NCI-H524 (cell line): ENCODE data around the gene TEKT5.
"Not testable (repeated sequence)": the region's sequence is repeated elsewhere in the genome, so short reads cannot be mapped to it uniquely, and the experiment has no call there.

Source experiments
- DNase-seq, 2 experiments: peaks; one replicate each; lab custom pipeline; 2025; lab: John Stamatoyannopoulos, UW

TEKT5 gene

DNA sequence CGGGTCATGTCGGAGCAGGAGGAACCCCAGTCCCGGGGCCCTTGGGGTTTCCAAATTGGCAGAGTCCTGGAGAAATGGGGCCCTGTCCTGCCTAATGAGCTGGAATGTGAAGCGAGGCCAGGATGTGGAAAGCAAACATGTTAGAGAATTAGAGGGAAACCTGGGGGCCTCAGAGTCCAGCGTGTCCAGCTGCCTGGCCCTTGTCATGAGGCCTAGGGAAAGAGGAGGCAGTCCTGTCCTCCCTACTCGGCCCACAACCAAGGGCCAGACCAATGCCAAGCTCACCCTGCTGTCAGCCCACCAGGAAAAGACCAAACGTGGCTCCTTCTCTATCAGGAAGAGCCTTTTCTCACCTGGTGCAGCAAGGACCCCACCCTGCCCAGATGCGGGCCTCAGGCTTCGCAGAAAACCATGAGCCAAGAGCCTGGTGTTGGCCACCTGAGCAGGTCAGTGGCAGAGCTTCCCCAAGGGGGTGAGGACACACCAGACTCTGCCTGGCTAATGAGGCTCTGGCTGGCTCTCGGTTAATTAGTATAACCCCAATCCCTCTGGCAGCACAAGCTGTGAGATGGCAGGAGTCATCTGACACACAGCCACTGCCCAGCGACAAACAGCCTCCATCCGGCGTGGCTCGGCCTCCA, 10.1 kb downstream of the TEKT5 start:
- DNase-seq: no peak

DNA sequence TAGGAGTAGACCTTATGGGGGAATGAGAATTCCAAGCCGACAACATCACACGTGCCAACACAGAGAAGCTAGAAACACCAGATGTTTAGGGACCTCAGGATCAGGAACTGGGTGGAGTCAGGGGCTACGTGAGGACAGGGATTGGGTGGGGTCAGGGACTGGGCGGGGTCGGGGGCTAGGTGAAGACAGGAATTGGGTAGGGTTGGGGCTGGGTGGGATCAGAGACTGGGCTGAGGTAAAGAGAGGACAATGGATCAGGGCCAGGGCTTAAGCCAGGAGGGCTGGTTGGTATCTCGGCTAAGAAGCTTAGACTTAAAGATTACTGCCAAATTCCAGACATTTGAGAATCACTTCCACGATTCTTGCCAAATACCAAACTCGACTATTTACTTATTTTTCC, 11.6 kb downstream of the TEKT5 start:
- peak; percentile 22 to 32 for DNase-seq

DNA sequence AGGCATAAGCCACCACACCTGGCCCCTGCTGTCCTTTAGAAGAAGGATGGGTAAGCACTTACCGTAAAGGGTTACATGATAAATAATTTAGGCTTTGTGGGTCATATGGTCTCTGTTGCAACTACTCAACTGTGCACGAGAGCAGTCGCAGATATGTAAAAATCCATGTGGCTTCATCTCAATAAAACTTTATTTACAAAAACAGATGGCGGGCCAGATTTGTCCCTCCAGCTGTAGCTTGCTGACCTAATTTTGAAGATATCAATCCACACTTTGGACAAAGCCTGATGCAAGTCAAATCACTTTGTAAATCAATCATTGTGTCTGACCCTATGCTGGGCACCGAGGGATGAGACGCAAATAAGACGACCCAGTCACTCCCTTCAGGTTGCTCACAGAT, 12.1 kb downstream of the TEKT5 start:
- DNase-seq: peak in 1 of 2 experiments; percentile 10

DNA sequence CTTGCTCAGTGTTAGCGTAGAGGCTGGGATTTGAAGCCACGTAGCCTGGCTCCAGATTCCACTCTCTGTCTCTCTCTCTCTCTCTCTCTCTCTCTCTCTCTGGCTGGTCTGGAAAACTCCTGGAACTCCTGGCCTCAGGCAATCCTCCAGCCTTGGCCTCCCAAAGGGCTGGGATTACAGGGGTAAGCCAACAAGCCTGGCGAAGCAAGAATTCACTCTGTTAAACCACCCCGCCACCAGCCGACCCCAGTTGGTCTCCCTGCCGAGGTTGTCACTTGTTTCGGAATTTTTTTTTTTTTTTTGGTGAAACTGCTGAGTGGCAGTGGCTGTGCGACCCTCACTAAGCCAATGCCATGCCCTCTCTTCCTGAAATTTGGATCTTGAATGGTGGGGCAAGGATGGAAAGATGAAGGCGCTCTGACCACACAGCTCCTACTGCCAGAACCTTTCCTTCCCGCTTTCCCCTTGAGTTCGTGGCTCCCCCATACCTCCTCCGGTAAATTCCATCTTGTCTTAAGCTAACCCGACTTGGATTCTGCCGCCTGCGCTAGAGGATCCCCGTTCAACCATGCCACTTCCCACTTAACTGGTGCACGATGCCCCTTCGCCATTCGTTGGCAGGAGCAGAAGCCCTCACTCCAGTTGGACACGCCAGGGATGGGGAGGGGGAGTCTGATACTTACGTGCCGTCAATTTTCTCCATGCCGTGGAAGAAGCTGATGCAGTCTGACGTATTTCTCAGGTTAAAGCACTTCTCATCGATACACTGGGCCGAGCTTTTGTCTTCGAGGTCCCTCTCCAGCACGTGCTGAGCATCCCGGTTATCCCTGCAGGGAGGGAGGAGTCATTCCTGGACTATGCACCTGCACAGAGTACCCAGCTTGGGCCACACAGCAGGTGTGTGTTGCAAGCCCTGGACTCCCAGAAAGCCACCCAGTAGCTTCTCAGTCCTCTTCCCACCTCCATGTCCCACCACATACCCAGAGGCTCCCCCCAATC, 13.1 kb downstream of the TEKT5 start:
- no peak for DNase-seq

DNA sequence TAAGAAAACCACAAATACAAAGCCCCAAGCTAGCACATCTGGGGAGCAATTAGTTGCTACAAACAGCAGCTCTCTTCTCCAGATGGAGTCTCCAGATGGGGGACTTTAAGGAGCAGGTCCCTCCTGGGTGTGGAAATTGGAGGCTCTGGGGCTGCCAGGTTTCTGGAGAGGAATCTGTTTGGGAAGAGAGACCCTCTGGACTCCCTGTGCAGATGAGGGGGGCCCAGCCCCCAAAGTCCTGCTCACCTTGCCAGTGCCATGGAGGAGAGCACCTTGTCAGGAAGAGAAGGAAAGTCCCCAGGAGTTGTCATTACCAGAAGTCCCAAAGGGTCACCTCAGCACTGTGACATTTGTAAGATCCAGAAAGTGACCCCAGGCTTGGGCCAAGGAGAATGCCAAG, 14.8 kb downstream of the TEKT5 start:
- peak; percentile 78 to 92 for DNase-seq

DNA sequence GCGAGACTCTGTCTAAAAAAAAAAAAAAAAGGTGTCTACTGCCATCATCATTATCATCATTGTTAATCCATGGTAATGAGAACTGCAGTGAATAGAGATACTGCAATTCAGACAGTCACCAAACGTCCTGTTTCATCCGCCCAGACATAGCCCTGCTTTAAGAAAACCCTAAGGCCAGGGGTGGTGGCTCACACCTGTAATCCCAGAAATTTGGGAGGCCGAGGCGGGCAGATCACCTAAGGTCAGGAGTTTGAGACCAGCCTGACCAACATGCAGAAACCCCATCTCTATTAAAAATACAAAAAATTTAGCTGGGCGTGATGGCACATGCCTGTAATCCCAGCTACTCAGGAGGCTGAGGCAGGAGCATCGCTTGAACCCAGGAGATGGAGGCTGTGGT, 15.3 kb downstream of the TEKT5 start:
- DNase-seq: not testable (repeated sequence)

DNA sequence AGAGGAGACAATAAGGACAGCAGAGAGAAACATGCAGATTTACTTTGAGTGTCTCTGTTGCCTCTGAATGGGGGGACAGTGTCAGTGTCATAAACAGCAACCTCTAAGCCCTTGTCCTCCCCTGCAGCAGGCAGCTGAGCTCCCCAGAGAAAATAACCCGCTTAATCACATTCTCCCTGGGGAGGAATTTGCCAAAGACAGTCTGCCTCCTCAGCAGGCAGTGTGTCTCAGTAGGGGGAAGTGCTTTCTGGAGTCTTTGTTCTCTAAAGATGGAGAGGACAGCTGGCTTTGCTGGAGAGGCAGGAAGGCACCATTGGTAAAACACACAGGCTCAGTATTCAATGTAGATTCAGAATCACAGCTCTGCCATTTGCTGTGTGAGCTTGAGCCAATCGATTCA, 16.1 kb downstream of the TEKT5 start:
- DNase-seq: peak; percentile 93 to 98

DNA sequence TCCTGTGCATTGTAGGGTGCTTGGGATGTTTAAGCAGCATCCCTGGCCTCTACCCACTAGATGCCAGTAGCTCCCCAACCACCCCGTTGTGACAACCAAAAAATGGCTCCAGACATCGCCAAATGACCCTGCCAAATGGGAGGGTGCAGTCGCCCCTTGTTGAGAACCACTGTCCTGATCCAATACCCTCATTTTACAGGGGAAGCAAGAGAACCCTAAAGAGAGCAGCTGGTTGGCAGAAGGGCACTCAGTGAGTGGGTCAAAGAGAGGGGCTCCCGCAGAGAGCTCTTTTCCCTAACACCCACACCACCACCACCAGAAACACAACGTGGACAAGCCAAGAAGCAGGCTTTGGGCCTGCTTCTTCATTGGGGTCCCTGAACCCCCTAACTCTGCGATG, 18.4 kb downstream of the TEKT5 start:
- DNase-seq: no peak

DNA sequence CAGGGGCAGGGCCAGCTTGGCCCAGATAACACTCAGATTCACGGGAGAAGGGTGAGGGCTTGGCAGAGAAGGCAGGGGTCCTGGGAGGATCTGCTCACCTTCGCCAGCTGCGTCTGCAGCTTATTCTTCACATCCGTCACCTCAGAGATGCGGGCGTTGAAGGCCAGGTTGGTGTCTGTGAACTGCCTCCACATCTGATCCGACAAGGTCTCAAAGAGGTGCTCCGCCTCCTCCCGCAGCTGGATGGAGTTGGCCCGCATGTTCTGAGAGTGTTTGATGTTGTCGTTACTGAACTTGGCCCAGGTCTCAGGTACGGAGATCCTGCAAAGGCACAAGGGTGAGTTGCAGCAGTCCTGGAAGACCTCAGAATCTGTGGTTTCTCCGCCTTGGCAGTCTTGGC, 18.9 kb downstream of the TEKT5 start:
- DNase-seq: no peak

DNA sequence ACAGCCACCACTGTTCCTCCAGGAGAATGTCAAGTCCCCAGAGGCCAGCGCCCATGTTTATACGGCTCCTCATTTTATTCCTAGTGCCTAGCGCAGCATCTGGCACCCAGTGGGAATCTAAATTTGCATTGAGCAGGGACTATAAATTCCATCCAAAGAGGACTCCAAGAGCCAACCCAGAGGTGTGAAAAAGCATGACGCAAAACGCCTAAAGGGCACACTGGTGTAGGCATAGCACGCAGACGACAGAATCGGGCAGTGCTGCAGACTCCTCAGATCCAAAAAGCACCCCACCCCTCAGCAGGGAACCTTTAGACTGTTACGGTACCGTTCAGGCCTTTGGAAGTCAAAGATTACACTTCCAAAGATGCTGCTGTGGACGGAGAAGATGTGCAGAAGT, 19.5 kb downstream of the TEKT5 start:
- no peak for DNase-seq

DNA sequence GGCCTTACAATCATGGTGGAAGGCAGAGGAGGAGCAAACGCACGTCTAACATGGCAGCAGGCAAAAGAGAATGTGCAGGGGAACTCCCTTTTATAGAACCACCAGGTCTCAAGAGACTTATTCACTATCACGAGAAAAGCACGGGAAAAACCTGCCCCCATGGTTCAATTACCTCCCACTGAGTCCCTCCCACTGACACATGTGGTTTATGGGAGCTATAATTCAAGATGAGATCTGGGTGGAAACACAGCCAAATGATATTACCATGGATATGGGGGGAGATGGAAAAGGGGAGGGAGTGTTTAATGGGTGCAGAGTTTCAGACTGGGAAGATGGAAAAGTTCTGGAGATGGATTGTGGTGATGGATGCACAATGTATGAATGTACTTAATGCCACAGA, 23.0 kb downstream of the TEKT5 start:
- no peak for DNase-seq

DNA sequence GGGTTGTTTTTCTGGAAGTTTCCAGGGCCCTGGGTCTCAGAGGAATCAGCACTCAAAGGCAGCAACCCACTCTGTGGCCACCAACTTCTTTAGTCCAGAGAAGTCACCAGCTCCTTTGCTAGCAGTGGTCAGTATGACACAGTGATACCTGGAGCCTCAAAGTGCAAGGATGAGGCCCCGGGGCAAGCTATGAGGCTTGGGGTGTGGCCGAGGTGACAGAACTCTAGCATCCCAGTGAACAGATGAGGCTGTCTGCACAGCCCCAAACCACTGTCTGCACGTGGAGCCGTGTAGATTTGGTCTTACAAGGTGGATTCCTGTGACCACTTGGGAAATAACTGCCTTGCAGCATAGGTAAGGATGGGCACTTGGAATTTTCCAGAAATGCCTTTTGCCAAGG, 24.9 kb downstream of the TEKT5 start:
- no peak for DNase-seq

DNA sequence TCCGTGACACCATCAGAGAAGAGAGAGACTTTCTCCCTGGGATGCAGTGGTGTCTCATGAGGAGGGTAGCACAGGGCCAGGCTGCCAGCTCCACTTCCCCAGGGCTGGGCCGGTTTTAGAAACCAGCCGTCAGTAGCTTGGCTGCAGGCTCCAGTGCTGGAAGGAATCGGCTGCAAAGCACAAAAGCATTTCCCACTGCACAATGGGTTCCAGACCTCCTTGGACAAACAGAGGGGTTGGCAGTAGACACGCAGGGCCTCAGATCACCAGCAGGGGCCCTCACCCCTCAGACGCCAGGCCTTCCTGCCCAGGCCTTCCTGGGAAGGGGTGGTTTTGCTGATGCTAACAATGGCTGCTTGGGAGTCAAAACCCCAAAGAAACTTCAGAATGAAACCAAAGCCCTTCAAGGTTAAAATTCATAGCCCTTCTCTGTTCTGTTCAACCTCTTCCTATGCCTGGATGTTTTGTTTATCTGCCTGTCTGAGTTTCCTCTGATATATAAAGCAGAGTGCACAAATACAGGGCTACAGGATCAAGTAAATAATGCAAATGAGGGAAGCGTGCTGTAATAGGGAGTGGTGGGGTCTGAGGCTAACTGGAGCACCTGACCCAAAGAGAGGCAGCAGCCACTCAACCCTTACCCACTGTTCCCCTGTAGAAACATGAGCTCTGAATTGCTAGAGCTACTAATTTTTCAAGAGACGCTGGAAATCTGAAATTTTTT, 26.2 kb downstream of the TEKT5 start:
- peak; percentile 35 to 60 for DNase-seq

DNA sequence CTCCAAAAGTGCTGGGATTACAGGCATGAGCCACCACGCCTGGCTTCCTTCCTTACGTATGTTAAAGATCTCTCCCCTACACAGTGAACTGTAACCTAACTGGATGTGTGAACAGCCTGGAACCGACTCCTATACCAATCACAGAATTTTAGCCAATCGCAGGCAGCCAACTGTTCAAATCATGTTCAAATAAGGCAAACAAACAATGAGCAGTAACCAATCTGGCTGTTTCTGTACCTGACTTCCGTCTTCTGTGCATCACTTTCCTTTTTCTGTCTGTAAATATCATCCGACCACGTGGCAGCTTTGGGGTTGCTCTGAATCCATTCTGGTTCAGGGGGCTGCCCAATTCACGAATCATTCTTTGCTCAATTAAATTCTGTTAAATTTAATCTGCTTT, 27.5 kb downstream of the TEKT5 start:
- DNase-seq: no peak

DNA sequence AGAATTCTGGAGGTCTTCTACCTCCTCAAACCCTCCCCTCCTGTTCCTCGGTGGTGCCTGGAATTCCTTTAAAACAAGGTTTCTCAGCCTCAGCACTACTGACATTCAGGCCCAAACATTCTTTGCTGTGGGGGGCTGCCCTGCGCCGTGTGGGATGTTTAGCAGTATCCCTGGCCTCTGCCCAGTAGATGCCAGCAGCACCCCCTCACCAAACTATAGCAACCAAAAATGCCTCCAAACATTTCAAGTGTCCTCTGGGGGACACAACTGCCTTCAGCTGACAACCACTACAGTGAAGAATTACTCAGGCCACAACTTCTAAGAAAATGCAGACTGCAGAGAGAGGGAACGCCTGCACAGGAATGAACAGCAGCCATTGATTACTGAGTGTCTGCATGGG, 28.4 kb downstream of the TEKT5 start:
- no peak for DNase-seq

DNA sequence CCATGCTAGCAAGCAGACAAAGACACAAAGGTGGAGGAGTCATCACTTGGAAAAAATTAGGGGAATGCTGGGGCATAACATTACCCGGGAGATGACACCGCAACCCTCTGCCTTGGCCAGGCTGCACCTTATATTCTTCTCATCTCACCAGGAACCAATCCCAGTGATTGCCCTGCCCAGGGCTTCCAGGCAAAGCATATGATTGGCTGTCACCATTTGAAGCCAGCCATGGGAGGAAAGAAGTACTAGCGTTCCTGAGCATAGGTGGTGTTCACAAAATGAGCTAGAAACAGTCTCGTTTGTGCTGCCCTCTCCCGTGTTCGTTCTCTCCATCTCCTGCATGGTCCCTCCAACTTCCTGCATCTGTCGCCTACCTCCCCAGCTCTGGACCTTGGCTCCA, 29.6 kb downstream of the TEKT5 start:
- no peak for DNase-seq

DNA sequence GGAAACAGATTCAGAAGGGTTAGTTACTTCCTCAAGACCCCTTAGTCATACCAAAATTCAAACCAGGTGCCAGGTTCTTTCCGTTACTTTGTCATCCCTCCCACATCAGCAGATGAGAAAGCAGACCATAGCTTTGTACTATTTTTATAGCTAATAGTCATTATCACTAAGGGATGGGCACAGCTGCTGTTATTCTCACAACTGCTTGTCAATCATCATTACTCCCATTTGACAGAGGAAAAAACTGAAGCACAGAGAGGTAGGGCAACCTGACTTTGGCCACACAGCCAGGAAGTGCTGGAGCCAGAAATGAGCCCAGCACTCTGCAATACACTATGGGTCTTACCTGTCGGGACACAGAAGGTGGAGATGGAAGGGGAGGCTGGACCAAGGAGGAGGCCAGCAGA, 30.0 kb downstream of the TEKT5 start:
- DNase-seq: no peak

DNA sequence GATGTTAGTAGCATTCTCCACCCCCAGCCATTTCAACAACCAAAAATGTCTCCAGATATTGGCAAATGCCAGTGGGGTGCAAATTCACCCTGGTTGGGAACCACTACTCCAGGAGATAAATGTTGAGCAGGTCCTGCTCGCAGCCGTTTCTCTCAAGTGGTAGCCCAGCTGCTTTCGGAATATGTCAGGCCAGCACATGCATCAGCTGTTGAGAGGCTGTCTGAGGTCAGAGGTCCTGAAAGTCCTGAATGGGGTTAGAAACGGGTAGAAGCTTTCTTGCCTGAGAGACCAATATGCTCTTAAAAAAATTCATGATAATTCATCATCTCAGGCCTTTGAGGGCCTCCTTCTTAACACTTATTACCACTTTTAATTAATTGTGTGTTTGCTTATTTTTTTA, 31.0 kb downstream of the TEKT5 start:
- DNase-seq: no peak

DNA sequence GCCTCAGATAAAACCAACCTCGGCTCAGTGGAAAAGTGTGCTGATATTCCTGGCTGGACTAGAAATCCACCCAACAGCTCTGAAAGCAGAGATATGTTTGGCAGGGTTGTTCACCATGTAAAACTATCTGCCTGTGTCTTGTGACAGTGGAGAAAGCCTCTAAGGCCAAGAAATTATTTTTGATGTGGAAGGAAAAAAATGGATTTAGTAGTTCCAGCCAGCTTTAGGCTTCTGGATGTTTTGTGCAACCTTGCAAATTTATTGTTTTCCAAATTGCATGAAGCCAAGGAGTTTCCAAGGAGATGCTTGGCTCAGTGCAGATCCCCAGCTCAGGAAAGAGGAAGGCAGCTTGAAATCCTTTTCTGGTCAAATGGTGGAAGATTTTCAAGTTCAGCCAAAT, 31.6 kb downstream of the TEKT5 start:
- no peak for DNase-seq

DNA sequence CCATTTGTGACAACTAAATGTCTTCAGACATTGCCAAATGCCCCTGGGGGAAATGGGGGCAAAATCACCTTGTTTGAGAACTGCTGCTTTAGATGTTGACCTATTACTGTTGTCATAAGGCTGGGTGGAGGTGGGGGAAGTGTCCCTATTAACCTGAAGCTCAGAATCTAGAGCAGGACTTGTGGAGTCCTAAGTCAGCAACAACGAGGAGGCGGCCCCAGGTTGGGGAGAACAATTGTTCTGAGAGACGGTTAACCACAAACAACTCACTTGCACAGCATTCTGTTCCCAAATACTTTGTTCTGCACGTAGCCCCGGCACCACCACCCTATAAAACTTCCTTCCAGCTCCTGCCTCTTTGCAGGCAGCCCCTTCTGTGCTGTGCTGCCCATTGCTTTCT, 32.5 kb downstream of the TEKT5 start:
- no peak for DNase-seq

DNA sequence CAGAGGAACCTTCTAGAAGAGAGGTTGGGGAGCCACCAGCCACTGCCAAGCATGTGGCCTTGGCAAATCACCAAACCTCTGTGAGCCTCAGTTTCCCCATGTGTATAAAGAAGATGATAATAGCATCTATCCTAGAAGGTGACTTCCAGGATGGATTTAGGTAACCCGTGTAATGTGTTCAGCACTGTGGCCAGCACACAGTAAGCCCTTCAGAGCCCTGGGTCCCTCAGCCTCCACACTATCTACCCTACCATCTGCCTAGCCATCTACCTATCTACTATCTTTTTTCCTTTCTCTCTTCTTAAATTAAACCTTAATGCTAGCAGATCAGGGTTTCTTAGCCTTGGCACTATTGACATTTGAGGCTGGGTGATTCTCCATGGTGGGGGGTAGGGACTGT, 33.0 kb downstream of the TEKT5 start:
- DNase-seq: no peak

DNA sequence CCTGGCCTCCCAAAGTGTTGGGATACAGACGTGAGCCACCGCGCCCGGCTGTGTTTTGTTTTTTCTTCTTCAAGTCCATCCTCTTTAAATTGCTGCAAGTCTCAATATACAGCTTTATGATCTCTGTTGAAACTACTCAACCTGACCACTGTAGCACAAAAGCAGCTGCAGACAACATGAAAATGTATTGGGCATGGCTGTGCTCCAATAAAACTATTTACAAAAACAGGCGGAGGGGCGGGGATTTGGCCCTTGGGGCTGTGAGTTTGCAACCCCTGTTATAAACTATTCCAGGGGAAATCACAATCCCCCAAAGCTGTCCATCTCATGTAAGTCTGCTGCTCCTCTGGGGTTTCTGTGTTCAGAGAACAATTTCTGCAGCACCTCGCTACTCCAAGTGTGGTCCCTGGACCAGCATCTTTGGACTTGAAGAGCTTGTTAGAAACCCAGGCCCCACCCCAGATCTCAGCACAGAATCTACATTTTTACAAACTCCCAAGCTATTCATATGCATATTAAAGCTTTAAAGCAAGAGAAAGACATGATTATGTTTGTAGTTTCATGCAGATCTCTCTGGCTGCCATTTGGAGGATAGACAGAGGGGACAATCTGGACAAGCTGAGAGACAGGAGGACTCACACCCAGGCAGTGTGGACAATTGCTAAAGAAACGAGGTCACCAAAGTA, 33.6 kb downstream of the TEKT5 start:
- no peak for DNase-seq
